GM23248 (cell line): ENCODE data around the gene SUFU.

Experiments
- EZH2 ChIP-seq: fragments of 200-600 bp; sonication (generic); IDR thresholded peaks from 2 replicates; pipeline ENCODE4 v1.6.1; 2018; ENCODE audit warnings: antibody characterized with exemption, mild to moderate bottlenecking; ENCODE audit not compliant: insufficient read depth, poor library complexity, severe bottlenecking
- EZH2phosphoT487 ChIP-seq: fragments of 200-600 bp; sonication (generic); IDR thresholded peaks from 2 replicates; pipeline ENCODE4 v1.6.1; 2018; ENCODE audit warnings: antibody characterized with exemption, moderate library complexity, mild to moderate bottlenecking, low read depth; ENCODE audit not compliant: insufficient read depth

DNA sequence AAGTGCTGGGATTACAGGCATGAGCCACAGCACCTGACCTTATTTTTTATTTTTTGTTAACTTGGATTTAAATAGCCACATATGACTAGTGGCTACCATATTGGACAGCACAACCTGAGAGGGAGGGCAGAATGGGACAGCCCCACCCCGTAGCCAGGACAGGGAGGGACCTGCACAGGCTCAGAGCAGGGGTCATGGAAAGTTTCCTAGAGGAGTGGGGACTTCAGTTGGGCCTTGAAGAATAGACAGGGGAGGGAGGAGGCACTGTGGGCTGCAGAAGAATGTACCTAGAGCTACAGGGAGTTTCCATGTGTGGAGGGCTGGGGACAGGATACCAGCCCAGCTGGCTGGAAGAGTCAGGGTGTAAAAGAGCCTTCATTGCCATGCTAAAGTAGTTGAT, 149.3 kb downstream of the SUFU start:
- TF ChIP-seq EZH2 (no peak), EZH2phosphoT487 (no peak)
